SU-DHL-6 (cell line): ENCODE measurements around the gene IL21R.

ENCODE experiments used
- H2AFZ ChIP-seq: fragments of 200-600 bp; sonication (generic); 2 replicates; pipeline ENCODE4 v1.6.1; 2014; ENCODE audit warnings: low read depth, mild to moderate bottlenecking, moderate library complexity, mixed read lengths, antibody characterized with exemption, low read length; ENCODE audit not compliant: severe bottlenecking
- H3F3A ChIP-seq: fragments of 200-600 bp; shearing (Covaris generic); 2 replicates; pipeline ENCODE4 v1.6.0; 2016; ENCODE audit warnings: antibody characterized with exemption, mild to moderate bottlenecking; ENCODE audit not compliant: insufficient read depth
- H3K27ac ChIP-seq: fragments of 200-600 bp; sonication (generic); 2 replicates; pipeline ENCODE4 v1.5.1; 2016; ENCODE audit warnings: low read depth, mild to moderate bottlenecking, low read length, moderate library complexity, mixed read lengths
- H3K27me3 ChIP-seq: fragments of 200-600 bp; sonication (generic), shearing (Covaris generic); 2 replicates; pipeline ENCODE4 v1.6.0; 2014; ENCODE audit warnings: mild to moderate bottlenecking, low read length
- H3K36me3 ChIP-seq: fragments of 200-600 bp; sonication (generic); 2 replicates; pipeline ENCODE4 v1.6.1; 2014; ENCODE audit warnings: mild to moderate bottlenecking, low read length, mixed read lengths
- H3K4me2 ChIP-seq: fragments of 300-600, 200-600 bp; shearing (Covaris generic), sonication (generic); 2 replicates; pipeline ENCODE4 v1.6.0; 2014; ENCODE audit warnings: low read length, low read depth, mild to moderate bottlenecking; ENCODE audit not compliant: poor library complexity, severe bottlenecking
- H3K4me3 ChIP-seq: fragments of 200-600 bp; sonication (generic); 2 replicates; pipeline ENCODE4 v1.5.1; 2014; ENCODE audit warnings: antibody characterized with exemption, low read length, mild to moderate bottlenecking, mixed read lengths; ENCODE audit not compliant: insufficient read depth, poor library complexity, severe bottlenecking
- H3K79me2 ChIP-seq: fragments of 200-600 bp; sonication (generic); 2 replicates; pipeline ENCODE4 v1.6.1; 2014; ENCODE audit warnings: mild to moderate bottlenecking, low read length, moderate library complexity; ENCODE audit not compliant: insufficient read depth
- H3K9ac ChIP-seq: fragments of 200-600 bp; sonication (generic); 2 replicates; pipeline ENCODE4 v1.7.0; 2014; ENCODE audit warnings: mild to moderate bottlenecking, low read length
- H3K9me2 ChIP-seq: fragments of 200-600 bp; sonication (generic); replicated peaks from 2 replicates; pipeline ENCODE4 v1.6.1; 2014; ENCODE audit warnings: low read length; ENCODE audit not compliant: insufficient read depth
- H3K9me3 ChIP-seq: fragments of 200-600 bp; sonication (generic); 2 replicates; pipeline ENCODE4 v1.6.1; 2014; ENCODE audit warnings: low read length, mixed read lengths; ENCODE audit not compliant: insufficient read depth
- H4K20me1 ChIP-seq: fragments of 200-600 bp; sonication (generic); 2 replicates; pipeline ENCODE4 v1.6.1; 2014; ENCODE audit warnings: low read depth, mild to moderate bottlenecking, antibody characterized with exemption, low read length, moderate library complexity, mixed read lengths
- CTCF ChIP-seq: fragments of 200-600 bp; sonication (generic); IDR thresholded peaks from one replicate; pipeline ENCODE4 v1.5.1; 2017; ENCODE audit warnings: antibody characterized with exemption, mild to moderate bottlenecking, low read length, moderate library complexity; ENCODE audit not compliant: insufficient read depth, poor library complexity, severe bottlenecking
- EZH2phosphoT487 ChIP-seq: fragments of 200-600 bp; sonication (generic), shearing (Covaris generic); conservative IDR thresholded peaks from 2 replicates; pipeline ENCODE4 v1.6.1; 2018; ENCODE audit warnings: mild to moderate bottlenecking, antibody characterized with exemption, low read length, moderate library complexity, mixed read lengths

IL21R gene

GRCh38 chr16:27400751-27401620 is 988 bp upstream of the IL21R start:
- Histone ChIP-seq H3F3A (peaks cover 40% of the 10 kb centered on the region), H3K9me3 (peaks cover 9% of the 10 kb centered on the region; the same call in 1 of the 2 replicates), H3K27ac (peak overlapping the region; percentile 91), H3K27me3 (no peaks in the 10 kb centered on the region), H3K9ac (peak overlapping the region; percentile 25; the same call in 1 of the 2 replicates), H2AFZ (no peak overlapping the region), H3K79me2 (peaks cover 17% of the 10 kb centered on the region; the same call in 1 of the 2 replicates), H3K4me3 (no peak overlapping the region), H3K4me2 (peak overlapping the region; percentile 83), H4K20me1 (no peaks in the 10 kb centered on the region), H3K36me3 (peaks cover 3% of the 10 kb centered on the region; the same call in 1 of the 2 replicates), H3K9me2 (no peaks in the 10 kb centered on the region)
- TF ChIP-seq EZH2phosphoT487 = no peak
- no peak for TF ChIP-seq CTCF

- Histone ChIP-seq H3K36me3 (peaks cover 3% of the 10 kb centered on the region; the same call in 1 of the 2 replicates), H3K79me2 (peaks cover 17% of the 10 kb centered on the region; the same call in 1 of the 2 replicates), H3K9me3 (peaks cover 9% of the 10 kb centered on the region; the same call in 1 of the 2 replicates), H3K4me2 (peak overlapping the region; percentile 83), H3K27ac (peak overlapping the region; percentile 91), H3K9ac (peak overlapping the region; percentile 69), H3F3A (peaks cover 36% of the 10 kb centered on the region), H3K27me3 (no peaks in the 10 kb centered on the region), H3K4me3 (peak overlapping the region; percentile 58), H4K20me1 (no peaks in the 10 kb centered on the region), H3K9me2 (no peaks in the 10 kb centered on the region), H2AFZ (no peak overlapping the region)
- TF ChIP-seq CTCF = no peak
- TF ChIP-seq EZH2phosphoT487 = no peak
Measured at GRCh38 chr16:27402569-27402963, 592 bp downstream of the IL21R start.

- peaks cover 7% of the 10 kb centered on the region; the same call in 1 of the 2 replicates for H3K9me3 ChIP-seq
- peak overlapping the region; percentile 83 for H3K4me2 ChIP-seq
- peak overlapping the region; percentile 91 for H3K27ac ChIP-seq
- H3K4me3 ChIP-seq = peak overlapping the region; percentile 58
- H3K27me3 ChIP-seq = no peaks in the 10 kb centered on the region
- no peak overlapping the region for H2AFZ ChIP-seq
- TF ChIP-seq EZH2phosphoT487 (no peak), CTCF (no peak)
- peaks cover 40% of the 10 kb centered on the region for H3F3A ChIP-seq
- H3K36me3 ChIP-seq = peaks cover 3% of the 10 kb centered on the region; the same call in 1 of the 2 replicates
- no peaks in the 10 kb centered on the region for H4K20me1 ChIP-seq
- H3K9ac ChIP-seq = peak overlapping the region; percentile 69
- H3K9me2 ChIP-seq = no peaks in the 10 kb centered on the region
- peaks cover 17% of the 10 kb centered on the region; the same call in 1 of the 2 replicates for H3K79me2 ChIP-seq
Measured at GRCh38 chr16:27402964-27403600, 1.1 kb downstream of the IL21R start.
